HuH-7 (cell line): ENCODE measurements around the gene CYB561D2.
"Not testable (repeated sequence)": the region's sequence is repeated elsewhere in the genome, so short reads cannot be mapped to it uniquely, and the experiment has no call there.

Experiments
- DNase-seq: peaks from one replicate; pipeline ENCODE4 v3.0.0; 2011; ENCODE audit warnings: low spot score

Gene CYB561D2, protein sequence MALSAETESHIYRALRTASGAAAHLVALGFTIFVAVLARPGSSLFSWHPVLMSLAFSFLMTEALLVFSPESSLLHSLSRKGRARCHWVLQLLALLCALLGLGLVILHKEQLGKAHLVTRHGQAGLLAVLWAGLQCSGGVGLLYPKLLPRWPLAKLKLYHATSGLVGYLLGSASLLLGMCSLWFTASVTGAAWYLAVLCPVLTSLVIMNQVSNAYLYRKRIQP

DNA sequence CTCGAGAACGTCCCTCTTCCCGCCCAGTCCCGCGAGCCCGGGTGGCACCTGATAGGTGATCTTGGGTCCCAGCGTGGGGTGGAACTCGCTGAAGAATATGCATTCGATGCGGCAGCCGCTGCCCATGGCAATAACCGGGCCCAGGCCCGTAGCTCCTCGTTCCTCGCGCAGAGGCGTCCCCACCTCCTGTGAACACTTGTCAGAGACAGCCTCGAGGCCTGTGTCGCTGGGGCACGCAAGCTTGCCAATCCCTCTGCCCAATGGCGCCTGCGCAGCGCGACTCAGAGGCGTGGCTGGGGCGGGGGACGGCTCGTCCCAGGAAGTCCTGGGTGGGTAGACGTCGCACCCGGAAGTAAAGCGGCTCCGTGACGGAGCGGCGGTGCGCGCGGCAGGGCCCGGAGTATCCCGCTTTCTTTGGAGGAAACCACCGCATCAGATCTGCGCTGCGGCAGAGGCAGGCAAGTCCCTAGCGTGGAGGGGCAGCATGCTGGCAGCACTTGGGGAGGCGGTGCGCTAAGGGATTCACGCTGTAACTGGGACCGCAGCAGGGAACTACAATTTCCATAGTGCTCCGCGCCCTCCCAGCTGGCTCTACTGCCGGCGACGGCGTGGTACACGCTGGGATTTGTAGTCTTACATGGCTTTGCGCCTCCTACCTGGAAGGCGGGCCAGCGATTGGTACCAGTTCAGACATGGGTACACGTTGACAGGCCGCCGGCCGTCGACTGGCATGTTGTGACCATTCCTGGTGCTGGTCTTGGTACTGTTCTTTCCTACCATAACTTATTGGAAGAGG lies at the start of gene CYB561D2, which contains the start of gene NPRL2:
Gene CYB561D2 (plus strand): TSS at position 336 of the 796 bp plus-strand sequence. CDS start 572 bp downstream, outside the sequence.
Gene NPRL2 (minus strand): TSS at position 249 of the 796 bp plus-strand sequence. CDS start 123 bp downstream, at position 126.
- DNase-seq = peak; percentile 99

DNA sequence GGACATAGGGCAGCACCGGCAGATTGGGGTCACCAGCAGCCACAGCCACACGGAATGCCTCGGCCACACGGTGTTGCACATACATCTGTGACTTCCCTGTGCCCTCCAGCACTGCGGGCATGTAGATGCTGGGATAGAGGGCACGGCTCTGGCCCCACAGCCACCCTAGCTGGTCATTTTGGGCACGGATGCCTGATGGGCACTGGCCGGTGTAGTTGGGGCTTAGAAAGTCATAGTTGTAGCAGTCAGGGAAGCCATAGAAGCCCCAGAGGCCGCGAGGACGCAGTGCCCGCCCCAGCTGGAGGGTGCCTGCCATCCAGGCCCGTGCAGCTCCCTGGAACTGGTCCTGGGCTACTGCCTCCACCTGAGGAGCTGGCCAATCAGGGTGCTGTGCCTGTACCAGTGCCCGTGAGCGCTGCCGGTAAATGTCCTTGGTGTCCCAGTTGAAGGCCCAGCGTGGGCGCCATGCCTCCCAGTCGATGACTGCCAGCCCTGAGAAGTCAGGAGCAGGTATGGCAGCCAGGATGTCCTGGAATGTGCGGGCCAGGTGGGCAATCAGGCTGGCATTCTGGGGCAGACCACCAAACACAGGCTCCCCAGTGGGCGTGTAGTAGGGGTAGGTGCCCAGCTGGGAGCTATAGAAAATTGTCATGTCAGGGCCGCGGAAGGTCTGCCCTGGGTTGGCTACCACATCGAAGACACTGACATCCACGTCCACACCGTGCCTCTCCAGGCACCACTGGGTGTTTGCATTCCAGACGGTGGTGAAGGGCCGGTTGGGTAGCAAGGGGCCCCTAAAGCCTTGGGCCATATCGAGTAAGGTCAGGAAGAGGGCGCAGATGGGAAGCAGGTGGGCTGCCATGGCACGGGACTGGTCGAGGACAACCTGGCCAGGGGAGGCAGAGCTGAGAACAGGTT lies 48.3 kb upstream of the CYB561D2 start:
- DNase-seq = no peak

DNA sequence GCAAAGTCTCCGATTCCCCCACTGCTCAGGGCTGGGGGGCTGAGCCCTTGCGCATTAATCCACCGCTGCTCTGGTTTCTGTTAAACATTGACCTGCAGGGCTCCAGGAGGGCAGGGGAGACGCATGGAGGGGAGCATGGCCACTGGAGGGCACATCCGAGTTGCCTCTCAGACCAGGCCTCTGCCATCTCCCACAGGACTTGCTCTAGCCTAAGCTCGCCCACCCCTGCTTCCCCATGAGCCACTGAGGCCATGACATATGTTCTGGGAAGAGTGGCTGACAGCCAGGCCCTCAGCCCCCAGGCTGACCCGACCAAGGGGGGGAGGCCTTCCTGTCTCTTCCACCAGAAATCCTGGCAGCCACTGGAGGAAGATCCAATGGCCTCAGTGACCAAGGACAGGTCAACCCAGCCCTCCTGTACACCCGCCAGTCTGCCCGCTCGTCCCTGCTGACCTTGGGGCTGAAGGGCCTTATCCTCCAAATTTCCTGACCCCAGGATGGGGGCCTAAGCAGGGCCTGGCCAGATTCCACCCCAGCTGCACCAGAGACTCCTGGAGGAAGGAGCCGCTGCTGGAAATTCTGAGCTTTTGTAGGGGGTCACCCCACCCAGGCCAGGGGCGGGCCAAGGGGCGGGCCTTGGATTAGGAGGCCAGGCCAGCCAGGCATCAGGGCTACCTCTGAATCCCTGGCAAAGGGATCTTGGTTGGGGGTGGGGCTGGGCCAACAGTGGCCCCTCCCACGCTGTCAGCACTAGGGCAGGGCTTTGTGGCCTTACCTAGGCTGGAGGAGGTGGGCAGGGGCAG lies 47.4 kb upstream of the CYB561D2 start, which contains the start of gene HYAL1:
Gene HYAL1 (minus strand): TSS at position 562 of the 803 bp plus-strand sequence. CDS start 618 bp downstream, outside the sequence.
- DNase-seq = no peak

DNA sequence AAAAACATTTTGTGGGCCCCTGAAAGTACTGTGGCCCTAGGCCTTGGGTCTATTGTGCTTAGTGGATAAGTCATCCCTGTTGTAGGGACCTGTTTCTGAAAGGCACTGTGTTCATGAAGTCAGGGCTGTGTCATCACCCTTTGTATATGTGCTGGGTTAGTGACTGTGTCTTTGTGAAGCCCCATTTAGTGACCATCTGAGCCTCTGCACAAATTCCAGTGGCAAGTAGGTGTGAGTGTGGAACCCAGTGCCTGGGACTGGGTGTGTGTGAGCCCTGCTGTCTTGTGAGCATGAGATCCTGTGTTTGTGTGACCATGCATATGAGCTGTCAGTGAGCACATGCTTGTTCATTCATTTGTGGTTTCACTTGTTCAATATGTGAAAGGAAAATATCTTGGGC lies 46.1 kb upstream of the CYB561D2 start:
- no peak for DNase-seq

DNA sequence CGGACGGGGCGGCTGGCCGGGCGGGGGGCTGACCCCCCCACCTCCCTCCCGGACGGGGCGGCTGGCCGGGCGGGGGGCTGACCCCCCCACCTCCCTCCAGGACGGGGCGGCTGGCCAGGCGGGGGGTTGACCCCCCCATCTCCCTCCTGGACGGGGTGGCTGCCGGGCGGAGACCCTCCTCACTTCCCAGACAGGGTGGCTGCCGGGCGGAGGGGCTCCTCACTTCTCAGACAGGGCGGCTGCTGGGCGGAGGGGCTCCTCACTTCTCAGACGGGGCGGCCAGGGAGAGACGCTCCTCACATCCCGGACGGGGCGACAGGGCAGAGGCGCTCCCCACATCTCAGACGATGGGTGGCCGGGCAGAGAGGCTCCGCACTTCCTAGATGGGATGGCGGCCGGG lies 38.6 kb upstream of the CYB561D2 start:
- not testable (repeated sequence) for DNase-seq

DNA sequence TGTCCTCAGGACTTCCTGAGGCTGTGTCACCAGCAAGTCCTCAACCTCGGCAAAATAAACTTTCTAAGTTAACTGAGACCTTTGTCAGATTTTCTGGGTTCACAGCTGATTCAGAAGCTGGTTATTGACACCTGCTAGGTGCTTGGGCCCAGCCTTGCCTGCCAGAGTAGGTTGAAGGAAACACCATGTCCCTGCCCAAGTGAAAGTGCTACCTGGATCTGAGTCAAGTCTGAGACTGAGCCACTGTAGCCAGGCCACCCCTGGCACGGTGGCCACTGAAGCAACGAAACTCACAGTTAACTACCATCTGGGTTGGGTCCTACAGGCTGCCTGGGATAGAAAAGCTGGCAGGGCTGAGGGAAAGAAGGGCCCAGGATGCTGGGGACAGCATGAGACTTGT lies 36.3 kb upstream of the CYB561D2 start:
- no peak for DNase-seq

DNA sequence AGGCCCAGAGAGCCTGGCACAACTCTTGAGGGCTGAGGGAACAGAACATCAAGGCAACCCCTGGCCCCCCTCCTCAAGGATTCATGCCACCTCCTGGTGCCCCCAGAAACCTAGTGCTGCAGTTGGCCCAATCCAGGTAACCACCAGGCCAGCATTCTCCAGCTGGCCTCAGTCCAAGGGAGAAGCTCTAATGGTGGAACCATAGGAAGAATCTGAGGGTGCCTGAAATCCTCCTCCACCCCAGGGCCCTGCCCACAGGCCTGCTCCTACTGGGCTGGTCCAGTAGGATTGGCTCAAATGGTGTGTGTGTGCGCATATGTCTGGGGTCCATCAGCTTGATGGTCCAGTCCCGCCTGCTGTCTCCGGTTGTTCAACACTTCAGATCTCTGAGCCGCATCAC lies 35.8 kb upstream of the CYB561D2 start:
- DNase-seq = no peak

DNA sequence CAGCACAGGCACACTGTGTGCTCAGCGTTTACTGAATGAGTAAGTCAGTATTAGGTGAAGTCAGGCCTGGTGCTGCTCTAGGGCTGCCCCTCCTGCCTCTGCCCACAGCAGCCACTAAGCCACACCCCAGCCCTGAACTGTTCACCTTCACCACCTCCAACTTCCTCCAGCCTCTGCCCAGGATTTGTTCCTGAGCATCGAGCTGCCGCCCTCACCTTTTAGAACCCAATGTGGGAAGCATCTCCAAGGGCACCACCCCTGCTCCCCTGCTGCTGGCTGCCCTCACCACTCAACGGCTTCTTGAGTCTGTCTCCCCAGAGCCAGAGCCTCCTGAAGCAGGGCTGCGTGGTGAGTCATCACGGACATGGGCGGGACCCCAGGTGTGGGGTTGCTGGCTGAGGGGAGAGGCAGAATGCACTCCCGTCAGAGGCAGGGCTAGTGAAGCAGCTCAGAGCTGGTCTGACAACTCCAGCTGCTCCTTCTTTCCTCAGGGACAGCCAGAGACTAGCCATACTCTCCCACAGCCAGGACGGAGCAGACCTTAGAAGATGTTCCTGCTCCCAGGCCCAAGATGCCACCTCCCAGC lies 33.9 kb upstream of the CYB561D2 start:
- no peak for DNase-seq

DNA sequence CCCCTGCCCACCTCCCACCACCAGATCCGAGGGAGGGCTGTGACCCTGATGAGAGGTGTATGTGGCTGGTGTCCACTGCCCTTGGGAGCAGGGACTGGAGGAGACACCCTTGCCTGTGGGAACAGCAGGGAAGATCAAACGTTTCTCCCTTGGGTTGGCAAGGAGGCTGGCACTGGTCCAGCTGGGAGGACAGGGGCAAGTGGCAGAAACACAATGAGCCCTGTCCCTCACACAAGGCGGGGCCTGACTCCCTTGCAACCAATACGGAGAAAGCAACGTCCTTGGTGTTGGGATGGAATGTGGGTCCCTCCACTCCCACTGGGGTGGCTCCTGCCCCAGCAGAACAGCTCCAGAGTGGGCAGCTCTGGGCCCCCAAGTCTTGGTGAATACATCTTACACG lies 33.4 kb upstream of the CYB561D2 start:
- DNase-seq = no peak

DNA sequence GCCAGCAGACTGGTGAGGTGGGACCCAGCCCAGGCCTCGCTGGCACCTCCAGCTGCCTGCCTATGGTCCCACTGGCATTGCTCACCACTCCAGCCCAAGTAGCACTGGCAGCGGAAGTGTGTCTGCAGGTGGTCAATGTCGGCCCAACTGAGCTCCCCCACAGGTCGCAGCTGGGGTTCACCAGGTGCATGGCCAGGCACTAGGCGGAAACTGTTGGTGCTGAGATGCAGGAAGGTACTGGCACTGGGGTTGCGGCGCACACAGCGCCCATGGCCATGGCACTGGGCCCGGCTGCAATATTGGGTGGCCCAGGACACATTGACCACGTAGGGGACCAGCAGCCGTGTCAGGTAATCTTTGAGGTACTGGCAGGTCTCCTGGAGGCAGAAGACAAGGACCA lies 32.5 kb upstream of the CYB561D2 start:
- no peak for DNase-seq

DNA sequence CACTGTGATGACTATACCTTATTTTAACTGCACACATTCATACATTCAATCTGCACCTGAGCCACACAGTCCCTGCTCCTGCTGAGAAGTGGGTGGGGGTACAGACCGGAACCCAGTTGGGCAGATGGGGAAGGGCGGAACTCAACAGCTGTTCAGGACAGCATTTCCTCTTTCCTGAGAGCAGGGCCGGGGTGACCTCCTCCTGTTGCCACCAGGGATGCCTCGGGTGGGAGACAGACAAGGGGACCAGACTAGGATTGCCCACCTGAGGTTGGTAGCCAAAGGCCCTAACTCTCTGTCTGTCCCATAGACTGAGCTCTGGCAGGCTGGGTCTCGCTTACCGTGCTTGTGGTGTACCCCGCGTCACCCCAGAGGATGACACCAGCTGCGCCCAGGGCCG lies 32.0 kb upstream of the CYB561D2 start:
- no peak for DNase-seq

DNA sequence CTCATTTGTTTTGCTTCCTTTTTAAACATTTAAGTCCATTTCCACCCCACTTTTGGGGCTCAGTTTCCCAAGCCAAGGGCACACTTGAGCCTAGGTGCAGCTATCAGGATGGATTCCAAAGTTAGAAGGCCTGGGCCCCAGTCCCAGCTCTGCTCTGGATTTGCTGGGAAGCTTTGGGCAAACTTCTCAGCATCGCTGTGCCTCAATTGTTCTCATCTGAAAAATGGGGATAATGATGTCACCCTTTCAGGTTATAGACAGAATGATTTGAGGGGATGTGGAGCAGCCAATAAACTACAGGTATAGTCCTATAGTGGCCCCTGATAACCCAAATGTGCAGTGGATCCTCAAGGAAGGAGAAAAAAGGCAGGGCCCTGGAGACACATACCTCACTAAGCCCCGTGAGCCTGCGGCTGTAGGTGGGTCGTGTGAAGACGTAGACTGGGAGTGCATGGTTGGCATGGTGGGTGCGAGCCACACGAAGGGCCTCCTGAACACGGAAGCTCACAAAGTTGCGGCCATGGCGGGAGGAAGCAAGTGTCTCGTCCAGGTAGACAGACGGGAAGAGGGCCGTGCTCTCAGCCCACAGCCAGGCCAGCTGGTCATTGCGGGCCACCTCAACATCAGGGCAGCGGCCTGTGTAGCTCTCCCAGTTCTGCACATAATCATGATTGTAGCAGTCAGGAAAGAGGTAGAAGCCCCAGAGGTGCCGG lies 31.3 kb upstream of the CYB561D2 start:
- DNase-seq = no peak

DNA sequence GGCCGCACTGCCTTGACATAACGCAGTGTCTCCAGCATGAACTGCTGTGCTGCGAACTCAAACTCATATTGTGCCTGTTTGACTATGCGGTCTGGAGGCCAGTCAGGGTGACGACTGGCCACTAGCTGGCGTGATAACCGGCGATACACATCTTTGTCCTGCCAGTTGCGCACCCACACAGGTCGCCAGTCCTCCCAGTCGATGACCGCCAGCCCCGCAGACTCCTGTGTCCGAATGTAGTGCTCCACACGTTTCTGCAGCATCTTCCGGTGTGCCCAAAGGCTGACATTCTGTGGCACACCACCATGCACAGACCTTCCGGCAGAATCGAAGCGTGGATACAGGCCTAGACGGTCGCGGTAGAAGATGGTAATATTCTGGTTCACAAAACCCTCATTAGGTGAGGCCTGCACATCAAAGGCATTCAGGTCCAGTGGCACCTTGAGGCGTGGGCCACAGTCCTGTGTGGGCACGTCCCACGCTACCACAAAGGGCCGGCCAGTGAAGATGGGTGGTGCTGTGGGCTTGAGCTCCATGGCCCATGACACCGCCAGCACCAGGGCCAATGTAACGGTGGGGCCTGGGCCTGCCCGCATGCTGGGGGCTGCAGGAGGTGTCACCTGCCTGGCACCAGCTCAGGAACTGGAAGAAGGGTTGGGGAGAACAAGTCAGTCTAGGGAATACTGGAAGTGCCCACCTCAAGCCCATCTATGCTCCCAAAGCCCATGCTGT lies 30.6 kb upstream of the CYB561D2 start:
- DNase-seq = no peak

DNA sequence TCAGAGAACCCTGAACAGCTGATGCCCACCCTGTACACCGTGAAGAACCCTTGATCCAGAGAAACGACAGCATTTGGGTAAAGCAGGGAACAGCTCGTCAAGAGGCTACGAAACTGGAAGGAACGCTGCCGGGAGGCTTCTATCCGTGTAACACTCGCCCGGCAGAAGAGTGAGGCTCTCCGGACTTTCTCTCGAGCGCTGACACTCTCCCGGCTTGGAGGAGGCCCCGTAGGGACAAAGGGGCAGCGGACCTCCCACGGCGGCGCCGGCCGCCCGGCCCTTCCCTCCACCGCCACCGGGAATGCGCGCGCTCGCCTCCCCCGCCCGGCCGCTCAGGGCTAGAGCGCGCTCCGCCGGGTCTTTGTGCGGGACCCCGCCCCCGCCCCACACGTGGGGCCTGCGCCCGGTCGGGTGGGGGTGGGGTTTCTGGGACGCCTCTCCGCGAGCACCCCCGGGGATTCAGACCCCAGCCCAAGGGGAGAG lies 29.8 kb upstream of the CYB561D2 start:
- peak; percentile 77 for DNase-seq

DNA sequence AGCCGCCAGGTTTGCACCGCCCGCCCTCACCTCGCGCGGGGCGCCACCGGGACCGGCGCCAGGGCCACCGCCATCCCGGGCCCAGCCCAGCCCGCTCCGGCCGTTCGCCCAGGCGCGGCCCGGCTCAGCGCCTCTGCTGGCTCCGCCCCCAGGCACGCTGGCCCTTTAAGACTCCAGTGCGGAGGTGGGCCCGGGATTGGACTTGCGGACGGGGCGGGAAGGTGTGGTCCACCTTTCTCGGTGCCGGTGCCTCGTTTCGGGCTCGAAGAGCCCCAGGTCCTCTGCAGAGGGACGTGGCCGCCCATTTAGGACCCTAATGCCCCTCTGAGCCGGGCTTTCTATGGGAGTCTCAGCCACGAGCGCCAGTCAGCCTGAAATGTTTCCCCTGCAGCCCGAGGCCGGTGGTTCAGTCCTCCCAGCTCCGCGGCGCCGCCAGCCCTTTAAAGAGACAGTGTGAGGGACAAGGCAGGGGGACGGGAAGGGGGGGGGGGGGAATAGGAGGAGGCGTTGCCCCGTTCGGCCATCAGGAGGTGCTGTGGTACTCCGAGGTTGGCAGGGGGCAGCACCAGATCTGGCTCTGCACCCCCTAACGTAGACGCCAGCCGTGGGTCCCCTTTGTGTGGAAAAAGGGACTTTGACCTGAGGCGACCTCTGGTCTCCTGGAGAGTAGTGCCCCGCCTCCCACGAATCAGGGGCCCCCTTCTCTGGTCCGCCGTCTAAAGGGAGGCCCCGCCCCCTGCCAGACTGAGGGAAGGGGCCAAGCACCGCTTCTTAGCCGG lies 29.1 kb upstream of the CYB561D2 start:
- peak; percentile 91 for DNase-seq

DNA sequence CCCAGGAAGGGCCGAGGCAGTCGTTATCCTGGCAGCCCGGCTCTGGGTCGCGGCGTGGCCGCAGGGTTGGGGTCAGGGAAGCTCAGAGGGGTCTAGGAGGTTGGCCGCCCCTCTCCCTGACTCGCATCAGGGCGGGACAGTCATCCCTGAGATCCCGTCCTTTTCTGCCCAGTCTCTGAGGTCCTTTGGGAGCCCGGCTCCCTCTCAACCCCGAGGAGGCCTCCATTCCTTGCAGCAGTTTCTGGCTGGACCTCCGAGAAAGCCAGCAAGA lies 28.6 kb upstream of the CYB561D2 start:
- no peak for DNase-seq

DNA sequence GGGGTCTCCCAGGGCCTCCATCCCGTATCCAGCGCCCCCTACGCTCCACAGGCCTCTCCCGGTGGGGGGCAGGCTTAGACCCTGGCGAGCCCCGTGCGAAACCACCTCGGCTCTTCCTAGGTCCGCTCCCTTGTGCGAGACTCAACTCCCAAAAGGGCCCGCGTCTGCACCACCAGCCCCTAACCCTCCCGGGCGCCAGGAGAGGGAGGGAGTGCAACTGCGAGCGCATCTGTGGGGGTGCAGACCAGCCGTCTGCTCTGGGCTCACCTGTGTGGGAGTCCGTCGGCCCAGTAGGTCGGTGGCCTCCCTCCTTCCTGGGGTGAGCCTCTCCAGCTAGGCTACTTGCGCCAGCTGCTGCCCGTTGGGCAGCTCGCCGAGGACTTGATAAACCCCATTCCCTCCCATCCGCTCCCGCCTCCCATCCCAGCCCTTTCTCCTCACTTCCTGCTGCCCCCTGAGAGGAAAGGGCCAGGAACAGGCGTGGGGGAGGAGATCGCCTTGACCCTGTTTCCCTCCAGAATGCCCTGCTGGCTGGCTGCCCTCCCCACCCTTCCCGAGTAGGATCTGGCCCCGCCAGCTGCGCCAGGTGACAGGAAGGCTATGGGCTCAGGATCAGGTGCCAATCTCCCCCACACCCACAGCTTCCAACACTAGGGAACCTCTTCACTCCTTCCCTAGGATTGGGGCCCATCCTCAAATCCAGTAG lies 28.1 kb upstream of the CYB561D2 start, which contains the start of gene HYAL2:
Gene HYAL2 (minus strand): TSS at position 360 of the 706 bp plus-strand sequence. CDS start 2,256 bp downstream, outside the sequence.
- no peak for DNase-seq

DNA sequence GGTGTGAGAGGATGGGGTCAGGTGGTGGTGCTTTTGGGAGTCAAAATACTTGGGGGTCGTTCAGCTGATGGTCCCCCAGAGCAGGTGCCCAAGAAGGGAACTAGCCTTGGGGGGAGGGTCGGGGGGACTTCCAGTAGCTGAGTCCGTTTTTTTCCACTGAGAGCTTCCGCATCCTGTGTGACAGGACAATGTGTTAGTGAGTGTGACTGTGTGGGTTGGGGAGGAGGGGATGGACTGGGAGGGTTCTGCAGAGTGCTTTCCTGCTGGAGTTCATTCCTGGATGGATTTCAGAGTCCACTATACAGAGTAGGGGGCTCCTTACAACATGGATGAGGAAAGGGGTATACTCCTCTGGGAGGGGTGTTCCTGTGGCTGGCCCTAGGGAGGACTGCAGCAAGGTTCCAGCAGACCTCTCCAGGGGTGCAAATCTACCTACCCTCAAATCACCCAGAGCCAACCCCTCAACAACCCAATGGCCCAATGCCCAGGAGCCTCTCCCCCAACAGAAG lies 27.5 kb upstream of the CYB561D2 start:
- no peak for DNase-seq
